ENCODE measurements around the gene FAM151A.

DNA sequence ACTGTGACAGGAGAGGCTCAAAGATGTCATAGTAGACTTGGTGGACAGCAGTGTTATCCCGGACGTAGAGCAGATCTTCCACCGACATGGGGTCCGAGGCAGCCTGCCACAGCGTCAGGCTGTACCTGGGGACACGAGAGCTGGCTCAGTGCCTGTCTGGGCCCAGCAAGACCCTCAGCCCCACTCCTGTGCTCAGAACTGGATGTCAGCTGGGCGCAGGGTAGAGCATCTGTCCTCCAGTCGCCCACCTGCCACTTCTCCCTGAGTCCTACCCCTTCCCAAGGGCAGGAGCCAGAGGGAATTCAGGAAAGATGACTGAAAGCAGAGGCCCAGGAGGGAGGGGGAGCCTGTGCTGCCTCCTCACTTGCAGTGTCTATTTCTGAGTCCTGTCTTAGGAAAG lies 11.7 kb downstream of the FAM151A start:
- TF ChIP-seq CTCF (IDR thresholded peaks at IDR 0.05), result no peak
- TF ChIP-seq EP300 (IDR thresholded peaks at IDR 0.05), result no peak
- no peak for TF ChIP-seq POLR2A (IDR thresholded peaks at IDR 0.05; ENCODE audit: low read depth)
